Right atrium auricular region (tissue), 2 donors: ENCODE results near the gene PNPLA1. TPM values are rescaled to one million over a fixed set of nuclear protein-coding genes. Genes with fewer than 3 reads are reported as not detected.

Experiments used
- DNase-seq: peaks from one replicate; pipeline ENCODE4 v3.0.0-alpha.2; 2019; ENCODE audit warnings: low spot score
- H3K27ac ChIP-seq, 2 donors: fragments of 200-600 bp; sonication (generic); 1 replicate in 1 of 2; 2 replicates in 1 of 2; pipeline ENCODE4 v1.5.1; 2016 to 2019
- H3K27me3 ChIP-seq, 2 donors: fragments of 200-600 bp; sonication (generic); one replicate each; pipeline versions ENCODE4 v1.5.1 to v1.6.0; 2017 to 2019
- H3K36me3 ChIP-seq: fragments of 200-600 bp; sonication (generic); one replicate; pipeline ENCODE4 v1.5.1; 2016
- H3K4me1 ChIP-seq, 2 donors: fragments of 200-600 bp; sonication (generic); one replicate each; pipeline versions ENCODE4 v1.5.1 to v1.6.0; 2017 to 2019
- H3K4me3 ChIP-seq, 2 donors: fragments of 200-600 bp; sonication (generic); 1 replicate in 1 of 2; 2 replicates in 1 of 2; pipeline ENCODE4 v1.5.1; 2017 to 2019; ENCODE audit warnings: mild to moderate bottlenecking in 1 of 2, moderate library complexity in 1 of 2
- H3K9me3 ChIP-seq, 2 donors: fragments of 200-600 bp; sonication (generic); one replicate each; pipeline ENCODE4 v1.5.1; 2019
- total RNA-seq, 2 donors: library from RNA; depleted of rRNA; stranded (reverse); fragments of >200 nt; gene quantifications; one replicate each; pipeline ENCODE4 v1.1.0, GENCODE V29; 2016
- TF ChIP-seq, protein P1 (sequence below), 2 donors: fragments of 200-600 bp; sonication (generic); IDR thresholded peaks; one replicate each; pipeline ENCODE4 v1.5.1; 2019; ENCODE audit warnings: antibody characterized with exemption in 2 of 2

Gene PNPLA1
- total RNA-seq, 2 donors from 2014 or later = 0.20 TPM; not detected in 1

DNA sequence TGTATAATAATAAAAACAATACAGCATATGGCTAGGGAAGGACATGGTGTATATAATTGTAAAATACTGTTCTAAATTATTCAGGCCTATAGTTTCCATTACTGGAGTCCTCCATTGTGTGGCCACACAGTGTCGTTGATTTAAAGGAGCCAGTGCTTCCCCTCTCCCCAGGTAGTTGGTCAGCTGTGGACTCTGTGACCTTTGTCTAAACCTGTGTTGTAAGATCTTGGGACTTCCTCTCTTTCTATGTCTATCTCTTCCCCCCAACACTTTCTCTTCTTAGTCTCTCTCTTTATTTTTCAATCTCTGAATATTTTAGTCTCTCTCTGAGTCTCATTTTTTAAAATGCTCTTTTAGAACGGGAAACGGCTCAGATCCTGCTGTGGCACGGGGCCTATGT, 37.7 kb upstream of the PNPLA1 start:
- TF ChIP-seq, protein P1, sequence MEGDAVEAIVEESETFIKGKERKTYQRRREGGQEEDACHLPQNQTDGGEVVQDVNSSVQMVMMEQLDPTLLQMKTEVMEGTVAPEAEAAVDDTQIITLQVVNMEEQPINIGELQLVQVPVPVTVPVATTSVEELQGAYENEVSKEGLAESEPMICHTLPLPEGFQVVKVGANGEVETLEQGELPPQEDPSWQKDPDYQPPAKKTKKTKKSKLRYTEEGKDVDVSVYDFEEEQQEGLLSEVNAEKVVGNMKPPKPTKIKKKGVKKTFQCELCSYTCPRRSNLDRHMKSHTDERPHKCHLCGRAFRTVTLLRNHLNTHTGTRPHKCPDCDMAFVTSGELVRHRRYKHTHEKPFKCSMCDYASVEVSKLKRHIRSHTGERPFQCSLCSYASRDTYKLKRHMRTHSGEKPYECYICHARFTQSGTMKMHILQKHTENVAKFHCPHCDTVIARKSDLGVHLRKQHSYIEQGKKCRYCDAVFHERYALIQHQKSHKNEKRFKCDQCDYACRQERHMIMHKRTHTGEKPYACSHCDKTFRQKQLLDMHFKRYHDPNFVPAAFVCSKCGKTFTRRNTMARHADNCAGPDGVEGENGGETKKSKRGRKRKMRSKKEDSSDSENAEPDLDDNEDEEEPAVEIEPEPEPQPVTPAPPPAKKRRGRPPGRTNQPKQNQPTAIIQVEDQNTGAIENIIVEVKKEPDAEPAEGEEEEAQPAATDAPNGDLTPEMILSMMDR (IDR thresholded peaks at IDR 0.05) = no peak
- no peak overlapping the region for H3K4me3 ChIP-seq
- H3K9me3 ChIP-seq = no peaks in the 10 kb centered on the region
- no peak overlapping the region for H3K27ac ChIP-seq
- H3K36me3 ChIP-seq = peaks cover 49% of the 10 kb centered on the region
- no peaks in the 10 kb centered on the region for H3K27me3 ChIP-seq
- no peaks in the 10 kb centered on the region for H3K4me1 ChIP-seq
- no peak for DNase-seq

DNA sequence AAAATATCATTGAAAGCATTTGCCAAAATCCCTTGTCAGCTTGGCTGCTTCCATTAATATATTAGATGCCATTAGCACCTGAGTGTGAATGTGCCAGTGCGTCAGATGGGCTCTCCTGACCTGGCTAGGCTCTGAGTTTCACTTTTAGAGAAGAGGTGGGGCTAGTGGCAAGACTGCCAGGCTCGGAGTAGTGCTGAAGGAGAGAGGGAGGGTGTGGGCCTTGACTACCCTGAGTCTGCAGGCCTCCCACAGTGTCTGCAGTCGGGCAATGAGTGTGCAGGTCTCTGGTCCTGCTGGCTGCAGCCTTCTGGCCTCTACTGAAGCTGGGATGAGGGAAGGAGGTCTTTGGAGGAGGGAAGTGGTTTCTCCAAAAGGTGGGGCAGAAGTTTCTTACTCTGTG, 34.6 kb upstream of the PNPLA1 start:
- Histone ChIP-seq H3K9me3 (no peaks in the 10 kb centered on the region), H3K36me3 (peaks cover 19% of the 10 kb centered on the region), H3K4me3 (no peak overlapping the region), H3K27ac (no peak overlapping the region), H3K4me1 (no peaks in the 10 kb centered on the region), H3K27me3 (no peaks in the 10 kb centered on the region)
- DNase-seq = no peak
- TF ChIP-seq, protein P1 (IDR thresholded peaks at IDR 0.05) = no peak

DNA sequence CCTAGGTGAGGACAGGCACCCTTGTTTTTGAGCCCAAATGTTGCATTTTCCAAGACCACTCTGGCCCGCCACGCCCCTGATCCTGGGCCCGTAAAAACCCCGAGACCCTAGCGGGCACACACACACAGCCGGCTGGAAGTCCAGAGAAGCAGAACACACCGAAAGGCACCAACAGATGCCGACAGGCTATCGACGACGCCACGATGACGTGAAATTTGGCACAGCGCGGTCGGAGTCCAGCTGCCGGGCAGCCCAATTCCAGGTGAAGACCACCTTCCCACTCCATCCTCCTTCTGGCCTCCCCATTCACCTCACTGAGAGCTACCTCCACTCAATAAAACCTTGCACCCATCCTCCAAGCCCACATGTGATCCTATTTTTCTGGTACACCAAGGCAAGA, 34.0 kb upstream of the PNPLA1 start:
- TF ChIP-seq, protein P1 (IDR thresholded peaks at IDR 0.05) = no peak
- Histone ChIP-seq H3K27me3 (no peaks in the 10 kb centered on the region), H3K4me1 (no peaks in the 10 kb centered on the region), H3K36me3 (peaks cover 13% of the 10 kb centered on the region), H3K9me3 (no peaks in the 10 kb centered on the region), H3K27ac (no peak overlapping the region), H3K4me3 (no peak overlapping the region)
- DNase-seq = no peak

DNA sequence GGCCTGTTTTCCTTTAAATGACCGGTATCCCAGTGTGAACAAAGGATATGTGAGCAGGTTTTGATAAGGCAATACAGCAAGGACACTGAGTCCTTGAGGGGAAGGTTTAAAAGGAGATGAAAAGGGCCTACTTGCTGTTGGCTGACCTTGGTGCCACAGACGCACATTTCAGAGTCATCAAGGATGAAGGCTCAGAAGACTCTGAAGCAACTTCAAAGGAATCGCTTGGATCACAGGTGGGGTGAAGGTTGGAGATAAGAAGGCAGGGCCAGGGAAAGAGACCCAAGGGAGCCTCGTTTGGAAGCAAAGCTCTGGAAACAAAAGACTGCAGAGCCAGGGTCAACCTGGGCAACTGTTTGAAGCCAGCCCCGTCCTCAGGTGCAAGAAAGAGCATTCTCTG, 30.1 kb upstream of the PNPLA1 start:
- Histone ChIP-seq H3K27me3 (no peaks in the 10 kb centered on the region), H3K4me1 (no peaks in the 10 kb centered on the region), H3K36me3 (no peaks in the 10 kb centered on the region), H3K9me3 (no peaks in the 10 kb centered on the region), H3K27ac (no peak overlapping the region), H3K4me3 (no peak overlapping the region)
- DNase-seq = no peak
- TF ChIP-seq, protein P1 (IDR thresholded peaks at IDR 0.05) = no peak

DNA sequence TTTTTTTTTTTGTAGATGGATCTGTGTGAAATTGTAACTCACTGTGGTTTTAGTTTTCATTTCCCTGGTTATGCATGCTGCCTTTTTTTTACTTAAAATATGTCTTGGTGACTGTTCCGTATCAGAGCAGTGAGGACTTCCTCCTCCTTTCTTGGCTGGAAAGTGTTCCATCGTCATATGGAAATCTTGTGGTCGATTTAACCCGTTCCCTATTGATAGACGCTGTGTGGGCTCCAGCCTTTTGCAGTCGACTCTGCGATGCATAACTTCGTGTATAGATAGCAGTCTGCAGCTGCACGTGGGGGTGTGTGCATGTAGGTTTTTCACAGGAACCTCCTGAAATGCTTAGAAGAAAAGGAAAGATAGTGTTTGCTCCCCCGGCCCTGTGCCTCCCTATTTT, 28.1 kb upstream of the PNPLA1 start:
- Histone ChIP-seq H3K27me3 (no peaks in the 10 kb centered on the region), H3K4me3 (no peak overlapping the region), H3K36me3 (no peaks in the 10 kb centered on the region), H3K4me1 (no peaks in the 10 kb centered on the region), H3K27ac (no peak overlapping the region), H3K9me3 (no peaks in the 10 kb centered on the region)
- no peak for DNase-seq
- TF ChIP-seq, protein P1 (IDR thresholded peaks at IDR 0.05) = no peak

DNA sequence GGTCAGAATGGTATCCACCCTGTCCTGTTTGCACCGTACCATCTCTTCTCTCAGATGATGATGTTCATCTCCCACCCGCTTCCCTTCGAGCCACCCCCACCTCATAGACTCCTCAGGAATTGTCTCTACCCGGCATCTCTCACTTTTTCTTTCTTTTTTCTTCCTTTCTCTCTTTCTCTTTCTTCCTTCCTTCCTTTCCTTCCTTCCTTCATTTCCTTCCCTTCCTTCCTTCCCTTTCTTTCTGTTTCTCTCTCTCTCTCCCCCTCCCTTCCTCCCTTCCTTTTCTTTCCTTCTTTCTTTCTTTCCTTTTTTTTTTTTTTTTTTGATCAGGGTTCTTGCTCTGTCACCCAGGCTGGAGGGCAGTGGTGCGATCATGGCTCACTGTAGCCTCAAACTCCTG, 27.7 kb upstream of the PNPLA1 start:
- TF ChIP-seq, protein P1 (IDR thresholded peaks at IDR 0.05) = no peak
- no peaks in the 10 kb centered on the region for H3K4me1 ChIP-seq
- DNase-seq = no peak
- H3K4me3 ChIP-seq = no peak overlapping the region
- no peak overlapping the region for H3K27ac ChIP-seq
- no peaks in the 10 kb centered on the region for H3K9me3 ChIP-seq
- no peaks in the 10 kb centered on the region for H3K27me3 ChIP-seq
- H3K36me3 ChIP-seq = no peaks in the 10 kb centered on the region
